HG03095 (cell line): Measurements from ENCODE around the gene LMNA.

Source experiments
- ATAC-seq: cut with Tn5 transposase; IDR thresholded peaks from one replicate; pipeline ENCODE4 v1.9.1; 2021; ENCODE audit warnings: moderate library complexity; ENCODE audit not compliant: unreplicated experiment

Gene LMNA

GRCh38 chr1:156081180-156081916 lies 33.2 kb upstream of the LMNA start:
- no peak for ATAC-seq

DNA sequence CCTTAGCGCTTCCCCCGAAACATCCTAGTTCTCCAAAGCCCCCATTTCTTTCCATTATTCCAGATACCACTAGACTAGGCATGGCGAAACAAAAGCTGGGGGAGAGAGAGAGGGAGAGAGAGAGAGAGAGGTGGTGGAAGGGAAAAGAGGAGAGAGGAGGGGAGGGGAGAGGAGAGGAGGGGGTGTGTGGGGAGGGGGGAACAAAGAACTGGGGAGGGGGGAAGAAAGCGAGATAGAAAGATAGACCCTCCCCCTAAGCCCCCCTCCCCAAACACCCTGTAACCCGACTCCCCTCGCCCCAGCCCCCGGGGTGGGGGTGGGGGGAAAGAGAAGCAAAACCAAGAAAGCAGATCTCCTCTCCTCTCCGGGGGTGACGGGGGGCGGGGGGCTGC lies 32.6 kb upstream of the LMNA start:
- ATAC-seq: no peak

- ATAC-seq: no peak
These were observed 32.0 kb upstream of the LMNA start, which contains the start of gene MEX3A for GRCh38 chr1:156082309-156083091. Gene MEX3A, minus strand, starts transcription at chr1:156082465. Its CDS starts 467 bp downstream, at chr1:156081998.

DNA sequence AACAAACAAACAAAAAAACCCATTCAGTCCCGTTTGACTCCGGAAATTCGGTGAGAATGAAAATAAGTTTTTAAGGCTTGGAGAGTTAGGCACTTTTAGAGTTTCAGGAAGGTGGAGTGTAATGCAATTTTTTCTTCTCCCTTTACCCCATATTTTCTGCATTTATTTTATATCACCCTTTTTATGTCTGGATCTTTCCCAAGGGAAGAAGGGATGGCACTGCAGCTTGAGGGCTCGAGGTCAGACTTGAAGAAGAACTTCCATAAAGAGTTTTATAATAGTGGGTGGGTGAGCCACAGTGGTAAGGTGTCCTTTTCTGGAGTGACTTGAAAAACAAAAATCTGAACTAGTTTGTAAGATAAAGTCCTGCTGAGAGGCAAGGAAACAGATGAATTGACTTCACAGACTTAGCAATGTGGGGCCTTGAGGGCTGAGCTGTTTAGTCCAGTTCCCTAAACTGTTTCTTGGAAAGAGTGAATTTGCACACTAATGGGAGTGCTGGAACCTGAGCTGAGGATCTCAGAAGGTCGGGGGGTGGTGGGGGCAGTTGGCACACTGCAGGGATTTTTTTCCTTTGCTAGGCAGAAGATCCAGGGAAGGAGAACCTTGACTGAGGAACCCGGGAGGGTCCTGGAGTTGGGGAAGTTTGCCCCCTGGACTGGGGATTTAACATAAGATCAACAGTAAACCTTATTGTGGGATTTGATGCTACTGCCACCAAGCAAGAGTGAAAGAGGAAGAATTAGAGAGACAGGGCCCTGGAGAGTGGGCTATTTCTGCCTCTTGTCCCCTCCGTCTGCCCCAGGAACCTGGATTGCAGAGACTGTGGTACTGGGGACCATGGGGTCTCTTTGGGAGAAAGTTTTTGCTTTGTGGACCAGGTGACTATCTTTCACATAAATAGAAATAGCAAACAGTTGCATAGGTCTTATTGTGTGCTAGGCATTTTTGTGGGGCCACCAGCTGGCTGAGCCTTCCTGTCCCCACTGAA lies 30.4 kb upstream of the LMNA start:
- no peak for ATAC-seq

- no peak for ATAC-seq
These were observed 28.3 kb upstream of the LMNA start for GRCh38 chr1:156086256-156086662.

DNA sequence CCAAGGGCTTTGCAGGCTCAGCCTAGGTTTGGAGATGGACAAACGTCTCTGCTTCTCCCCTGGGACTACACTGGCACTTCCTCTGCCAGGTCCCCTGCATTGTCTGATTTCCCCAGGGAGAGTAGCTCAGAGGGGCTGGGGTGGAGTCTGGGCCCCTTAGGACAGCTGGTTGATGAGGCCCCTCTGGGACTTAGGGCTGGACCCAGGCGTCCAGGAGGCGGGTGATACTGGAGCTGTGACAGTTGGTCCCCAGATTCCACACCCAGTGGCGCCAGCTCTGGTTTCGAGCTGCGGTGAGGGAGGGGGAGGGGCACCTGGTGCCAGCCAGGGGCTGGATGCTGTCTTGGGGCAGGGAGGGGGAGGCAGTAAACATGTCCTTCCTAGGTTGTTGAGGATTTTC lies 24.8 kb upstream of the LMNA start:
- ATAC-seq: no peak

- no peak for ATAC-seq
These were observed 24.2 kb upstream of the LMNA start for GRCh38 chr1:156090138-156090839.

DNA sequence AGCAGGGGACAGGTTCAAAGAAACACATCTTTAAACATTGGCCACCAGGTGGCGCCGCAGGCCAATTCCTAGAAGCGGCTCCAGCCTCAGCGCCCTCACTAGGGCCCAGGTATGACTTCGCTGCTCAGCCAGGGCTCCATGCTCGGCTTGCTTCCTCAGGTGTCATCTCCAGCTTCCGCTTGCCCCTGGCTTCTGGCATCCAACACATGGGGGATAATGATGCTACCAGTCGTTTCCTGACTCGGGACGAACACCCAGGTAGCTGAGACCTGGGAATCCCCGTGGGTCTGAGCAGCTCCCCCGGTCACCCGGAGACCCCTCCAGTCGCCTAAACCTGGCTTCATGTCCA lies 23.7 kb upstream of the LMNA start:
- no peak for ATAC-seq

- no peak for ATAC-seq
These were observed 22.9 kb upstream of the LMNA start for GRCh38 chr1:156091610-156092009.

GRCh38 chr1:156095906-156096508 lies 18.5 kb upstream of the LMNA start:
- no peak for ATAC-seq

DNA sequence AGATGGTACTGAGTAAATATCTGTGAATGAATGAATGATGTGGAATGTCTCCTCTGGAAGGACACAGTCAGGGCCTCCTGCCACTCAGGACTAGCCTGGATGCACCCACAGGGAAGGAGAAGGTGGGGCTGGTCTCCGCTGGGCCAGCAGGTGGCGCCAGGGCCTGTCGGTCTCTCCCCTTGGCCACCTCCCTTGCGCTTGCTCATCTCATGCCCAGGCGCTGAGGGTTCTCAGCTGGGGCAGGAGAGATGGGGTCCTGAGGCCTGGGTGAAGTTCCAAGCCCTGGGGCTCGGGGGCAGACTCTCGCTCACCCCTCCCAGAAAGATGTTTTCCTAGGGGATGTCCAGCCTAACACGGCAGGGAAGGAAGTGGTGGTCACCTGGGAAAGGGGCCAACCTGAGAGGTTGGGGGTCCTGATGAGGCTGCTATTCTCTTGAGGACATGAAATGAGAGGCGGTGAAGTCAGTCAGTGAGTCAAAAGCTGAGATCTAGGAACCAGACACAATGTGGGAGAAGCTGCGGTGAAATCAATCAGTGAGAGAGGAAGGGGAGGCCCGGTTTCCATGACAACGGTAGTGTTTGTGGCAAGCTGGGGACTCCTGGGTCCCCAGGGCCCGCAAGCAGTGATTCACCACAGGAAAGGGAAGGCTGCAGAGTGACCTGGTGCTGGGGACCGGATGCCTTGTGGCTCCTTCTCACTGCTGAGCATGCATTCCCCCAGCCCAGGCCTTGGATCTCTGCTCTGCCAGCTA lies 17.7 kb upstream of the LMNA start:
- peak; percentile 54 for ATAC-seq

- no peak for ATAC-seq
These were observed 16.9 kb upstream of the LMNA start for GRCh38 chr1:156097499-156098178.

DNA sequence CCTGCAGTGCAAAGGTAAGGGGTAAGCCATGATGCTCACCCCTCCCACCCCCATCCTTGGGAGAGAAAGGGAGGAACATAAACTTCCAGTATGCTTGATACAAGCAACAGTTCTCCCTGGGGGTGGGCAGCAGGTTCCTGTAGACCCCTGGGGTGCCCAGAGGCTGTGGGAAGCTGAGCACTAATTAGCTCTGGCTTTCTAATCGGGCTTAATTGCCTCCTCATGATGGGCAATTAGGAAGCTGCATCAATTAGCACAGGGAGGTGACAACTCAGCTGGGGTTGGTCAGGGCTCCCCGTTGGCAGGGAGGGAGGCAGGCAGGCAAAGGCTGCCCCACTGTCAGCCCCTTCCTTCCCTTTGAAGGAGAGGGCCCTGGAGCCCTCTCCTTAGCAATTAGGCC lies 15.7 kb upstream of the LMNA start:
- no peak for ATAC-seq

DNA sequence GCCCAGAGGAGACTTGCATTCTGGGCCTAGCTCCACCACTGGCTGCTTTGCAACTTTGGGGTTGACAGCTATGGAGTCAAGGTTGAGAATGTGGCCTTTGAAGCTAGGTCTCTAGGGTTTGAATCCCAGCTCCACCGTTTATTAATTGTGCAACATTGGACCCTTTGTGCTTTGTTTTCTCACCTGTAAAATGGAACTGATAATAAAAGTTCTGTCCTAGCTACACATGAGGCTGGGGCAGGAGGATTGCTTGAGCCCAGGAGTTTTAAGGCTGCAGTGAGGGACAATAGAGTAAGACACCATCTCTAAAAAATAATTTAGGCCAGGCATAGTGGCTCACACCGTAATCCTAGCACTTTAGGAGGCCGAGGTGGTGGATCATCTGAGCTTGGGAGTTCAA lies 15.2 kb upstream of the LMNA start:
- no peak for ATAC-seq

DNA sequence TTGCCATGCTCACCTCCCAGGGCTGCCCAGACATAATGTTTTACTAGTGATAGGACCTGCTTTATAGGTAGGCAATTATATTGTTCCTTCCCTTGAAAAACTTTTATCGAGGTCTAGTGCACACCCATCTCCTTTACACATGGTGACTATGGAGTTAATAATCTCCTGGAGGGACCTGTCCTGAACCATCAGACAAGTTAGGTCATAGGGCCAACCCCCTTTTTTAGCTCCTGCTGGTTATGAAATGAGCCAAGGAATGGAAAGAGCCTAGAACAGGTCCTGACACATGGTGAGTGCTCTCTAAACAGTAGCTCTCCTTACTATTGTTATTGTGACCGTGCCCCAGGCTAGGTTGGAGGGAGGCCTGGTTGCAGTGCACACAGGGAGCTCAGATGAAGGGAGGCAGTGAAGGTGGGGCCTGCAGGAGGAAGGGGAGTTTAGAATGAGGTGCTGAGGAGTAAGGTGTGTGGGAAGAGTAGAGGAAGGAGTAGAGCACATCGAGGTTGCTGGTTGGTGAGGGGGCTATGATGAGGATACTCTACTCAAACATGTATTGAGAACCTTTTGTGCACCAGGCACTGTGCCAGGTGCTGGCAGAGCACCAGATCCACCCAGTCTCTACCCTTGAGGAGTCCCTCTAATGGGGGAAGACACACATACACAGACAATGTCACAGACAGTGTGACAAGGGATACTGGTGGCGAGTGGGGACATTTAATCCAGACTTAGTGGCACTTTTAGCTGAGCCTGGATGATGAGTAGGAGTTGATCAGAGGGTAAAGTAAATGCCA lies 14.1 kb upstream of the LMNA start:
- ATAC-seq: no peak

DNA sequence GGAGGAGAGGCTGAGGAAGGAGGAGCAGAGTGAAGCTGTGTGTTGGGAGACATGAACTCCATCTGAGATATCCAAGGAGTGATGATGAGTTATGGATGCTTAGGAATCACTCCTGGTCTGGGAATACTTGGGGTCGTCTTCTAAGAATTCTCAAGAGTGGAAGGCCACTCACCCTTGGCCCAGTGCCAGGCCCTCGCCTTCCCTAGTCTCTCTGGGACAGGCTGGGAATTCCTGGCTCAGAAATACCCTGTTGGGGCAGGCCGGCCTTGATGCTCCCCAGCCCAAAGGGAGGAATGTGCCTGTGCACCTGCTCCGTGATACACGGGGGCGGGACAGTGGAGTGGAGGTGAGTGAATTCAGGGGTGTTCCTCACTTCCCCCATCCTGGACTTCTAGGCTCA lies 12.6 kb upstream of the LMNA start:
- ATAC-seq: no peak

GRCh38 chr1:156102633-156103511 lies 11.6 kb upstream of the LMNA start:
- no peak for ATAC-seq
